ENCODE measurements around the gene ADAMTSL1.

- no peak for TF ChIP-seq POLR2A (IDR thresholded peaks at IDR 0.05)
- TF ChIP-seq, protein P1, sequence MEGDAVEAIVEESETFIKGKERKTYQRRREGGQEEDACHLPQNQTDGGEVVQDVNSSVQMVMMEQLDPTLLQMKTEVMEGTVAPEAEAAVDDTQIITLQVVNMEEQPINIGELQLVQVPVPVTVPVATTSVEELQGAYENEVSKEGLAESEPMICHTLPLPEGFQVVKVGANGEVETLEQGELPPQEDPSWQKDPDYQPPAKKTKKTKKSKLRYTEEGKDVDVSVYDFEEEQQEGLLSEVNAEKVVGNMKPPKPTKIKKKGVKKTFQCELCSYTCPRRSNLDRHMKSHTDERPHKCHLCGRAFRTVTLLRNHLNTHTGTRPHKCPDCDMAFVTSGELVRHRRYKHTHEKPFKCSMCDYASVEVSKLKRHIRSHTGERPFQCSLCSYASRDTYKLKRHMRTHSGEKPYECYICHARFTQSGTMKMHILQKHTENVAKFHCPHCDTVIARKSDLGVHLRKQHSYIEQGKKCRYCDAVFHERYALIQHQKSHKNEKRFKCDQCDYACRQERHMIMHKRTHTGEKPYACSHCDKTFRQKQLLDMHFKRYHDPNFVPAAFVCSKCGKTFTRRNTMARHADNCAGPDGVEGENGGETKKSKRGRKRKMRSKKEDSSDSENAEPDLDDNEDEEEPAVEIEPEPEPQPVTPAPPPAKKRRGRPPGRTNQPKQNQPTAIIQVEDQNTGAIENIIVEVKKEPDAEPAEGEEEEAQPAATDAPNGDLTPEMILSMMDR (IDR thresholded peaks at IDR 0.05), result no peak
Observed at GRCh38 chr9:18632632-18633403, 158.9 kb downstream of the ADAMTSL1 start.

Data from right lobe of liver (tissue), 4 donors.